ENCODE results near the gene SCN8A.

DNA sequence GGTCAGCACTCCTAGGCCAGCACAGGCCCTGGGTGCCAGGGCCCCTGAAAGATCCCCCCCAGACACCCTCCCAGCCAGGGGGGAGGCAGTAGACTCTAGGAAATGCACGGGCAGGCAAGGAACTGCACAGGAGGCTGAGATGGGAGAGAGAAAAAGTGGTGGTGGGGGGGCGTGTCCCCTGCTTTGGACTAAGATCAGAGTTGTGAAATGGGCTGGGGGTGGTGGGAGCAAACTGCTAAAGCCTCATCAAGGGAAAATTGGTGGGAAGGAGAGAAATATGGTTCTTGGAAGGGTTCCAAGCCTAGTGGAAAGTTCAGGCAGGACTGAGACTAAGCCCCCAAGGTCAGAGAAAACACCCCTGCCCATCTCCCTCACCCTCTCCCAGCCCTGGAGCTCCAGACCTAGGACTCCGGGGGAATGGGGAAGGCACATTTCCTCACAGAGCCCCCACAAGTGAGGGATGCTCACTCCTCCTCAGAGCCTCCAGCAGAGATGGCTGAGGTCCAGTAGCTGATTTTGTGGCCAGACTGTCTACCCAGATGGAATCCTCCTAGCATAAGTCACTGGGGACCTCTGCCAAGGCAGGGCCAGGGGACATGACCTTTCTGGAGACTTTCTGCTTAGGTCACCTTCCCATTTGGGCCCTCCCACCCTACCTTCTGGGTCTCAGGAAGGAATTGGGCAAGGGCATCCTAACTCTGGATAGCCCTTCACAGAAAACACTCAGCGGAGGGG lies 227.7 kb downstream of the SCN8A start:
- TF ChIP-seq CHD2 (IDR thresholded peaks at IDR 0.05; ENCODE audit: low read length, partially characterized antibody): no peak
- TF ChIP-seq, protein P1, sequence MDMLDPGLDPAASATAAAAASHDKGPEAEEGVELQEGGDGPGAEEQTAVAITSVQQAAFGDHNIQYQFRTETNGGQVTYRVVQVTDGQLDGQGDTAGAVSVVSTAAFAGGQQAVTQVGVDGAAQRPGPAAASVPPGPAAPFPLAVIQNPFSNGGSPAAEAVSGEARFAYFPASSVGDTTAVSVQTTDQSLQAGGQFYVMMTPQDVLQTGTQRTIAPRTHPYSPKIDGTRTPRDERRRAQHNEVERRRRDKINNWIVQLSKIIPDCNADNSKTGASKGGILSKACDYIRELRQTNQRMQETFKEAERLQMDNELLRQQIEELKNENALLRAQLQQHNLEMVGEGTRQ (IDR thresholded peaks at IDR 0.05): no peak
- no peak for TF ChIP-seq SMC3 (IDR thresholded peaks at IDR 0.05)
- TF ChIP-seq TP53 (CRISPR knock-in tag; IDR thresholded peaks at IDR 0.05): no peak
- TF ChIP-seq, protein P2, sequence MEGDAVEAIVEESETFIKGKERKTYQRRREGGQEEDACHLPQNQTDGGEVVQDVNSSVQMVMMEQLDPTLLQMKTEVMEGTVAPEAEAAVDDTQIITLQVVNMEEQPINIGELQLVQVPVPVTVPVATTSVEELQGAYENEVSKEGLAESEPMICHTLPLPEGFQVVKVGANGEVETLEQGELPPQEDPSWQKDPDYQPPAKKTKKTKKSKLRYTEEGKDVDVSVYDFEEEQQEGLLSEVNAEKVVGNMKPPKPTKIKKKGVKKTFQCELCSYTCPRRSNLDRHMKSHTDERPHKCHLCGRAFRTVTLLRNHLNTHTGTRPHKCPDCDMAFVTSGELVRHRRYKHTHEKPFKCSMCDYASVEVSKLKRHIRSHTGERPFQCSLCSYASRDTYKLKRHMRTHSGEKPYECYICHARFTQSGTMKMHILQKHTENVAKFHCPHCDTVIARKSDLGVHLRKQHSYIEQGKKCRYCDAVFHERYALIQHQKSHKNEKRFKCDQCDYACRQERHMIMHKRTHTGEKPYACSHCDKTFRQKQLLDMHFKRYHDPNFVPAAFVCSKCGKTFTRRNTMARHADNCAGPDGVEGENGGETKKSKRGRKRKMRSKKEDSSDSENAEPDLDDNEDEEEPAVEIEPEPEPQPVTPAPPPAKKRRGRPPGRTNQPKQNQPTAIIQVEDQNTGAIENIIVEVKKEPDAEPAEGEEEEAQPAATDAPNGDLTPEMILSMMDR (IDR thresholded peaks at IDR 0.05): no peak
- TF ChIP-seq CEBPB (IDR thresholded peaks at IDR 0.05): no peak
- no peak for TF ChIP-seq POLR2A (IDR thresholded peaks at IDR 0.05; ENCODE audit: low read length)
- TF ChIP-seq CHD4 (IDR thresholded peaks at IDR 0.05; ENCODE audit: borderline replicate concordance): no peak

Measured in A549 (cell line).